WTC11 (cell line): ENCODE measurements around the gene HCRTR1. TPM values are rescaled to one million over a fixed set of nuclear protein-coding genes. Genes with fewer than 3 reads are reported as not detected.

Experiments used
- ATAC-seq: fragments of 200-7000 bp; cut with Tn5 transposase; 2 replicates; pipeline ENCODE4 v1.10.0; 2021; ENCODE audit warnings: mild to moderate bottlenecking, moderate library complexity
- CTCF ChIA-PET: fragments of 300-600 bp; sonication (Branson Sonifier 250); formaldehyde crosslinking; loops from one replicate; lab custom pipeline; 2021; ENCODE audit warnings: antibody characterized with exemption; lab: Charles Lee
- POLR2A ChIA-PET: fragments of 350-600 bp; sonication (Branson Sonifier 250); formaldehyde crosslinking; loops from one replicate; lab custom pipeline; 2021; ENCODE audit warnings: antibody characterized with exemption; lab: Charles Lee
- DNase-seq: peaks from one replicate; pipeline ENCODE4 v3.0.0; 2021; ENCODE audit warnings: low spot score
- H3K27ac Mint-ChIP-seq: 2 replicates; pipeline ENCODE4 v1.8.0; 2021; ENCODE audit warnings: mixed read lengths
- H3K27me3 Mint-ChIP-seq: 2 replicates; pipeline ENCODE4 v1.8.0; 2021; ENCODE audit warnings: low read depth, mild to moderate bottlenecking, moderate library complexity, mixed read lengths
- H3K36me3 Mint-ChIP-seq: 2 replicates; pipeline ENCODE4 v1.8.0; 2021; ENCODE audit warnings: mixed read lengths
- H3K4me1 Mint-ChIP-seq: 2 replicates; pipeline ENCODE4 v1.8.0; 2022; ENCODE audit warnings: mixed read lengths
- H3K4me3 Mint-ChIP-seq: 2 replicates; pipeline ENCODE4 v1.8.0; 2021; ENCODE audit warnings: mild to moderate bottlenecking, moderate library complexity, mixed read lengths
- H3K9me3 Mint-ChIP-seq: 2 replicates; pipeline ENCODE4 v1.8.0; 2021; ENCODE audit warnings: mixed read lengths
- NFYB ChIP-seq: sonication (generic); formaldehyde crosslinking; conservative IDR thresholded peaks from 2 replicates; pipeline ENCODE4 v1.8.0; 2022; ENCODE audit warnings: low read depth, missing genetic modification reagents
- PRRX2 ChIP-seq: fragments of 250-450 bp; sonication (Bioruptor Pico); IDR thresholded peaks from 2 replicates; pipeline ENCODE4 v1.8.0; 2021; ENCODE audit warnings: mild to moderate bottlenecking
- SOX15 ChIP-seq: fragments of 250-450 bp; sonication (Bioruptor Pico); IDR thresholded peaks from 2 replicates; pipeline ENCODE4 v1.9.0; 2021; ENCODE audit warnings: mild to moderate bottlenecking
- SP1 ChIP-seq: sonication (generic); formaldehyde crosslinking; conservative IDR thresholded peaks from 2 replicates; pipeline ENCODE4 v1.8.1; 2022; ENCODE audit warnings: missing genetic modification reagents
- TCF7 ChIP-seq: sonication (generic); formaldehyde crosslinking; IDR thresholded peaks from 2 replicates; pipeline ENCODE4 v1.8.0; 2022; ENCODE audit warnings: mild to moderate bottlenecking, low read depth, missing genetic modification reagents, moderate library complexity
- TEAD4 ChIP-seq: sonication (generic); formaldehyde crosslinking; IDR thresholded peaks from 2 replicates; pipeline ENCODE4 v1.8.0; 2022; ENCODE audit warnings: mild to moderate bottlenecking, missing genetic modification reagents
- TP53 ChIP-seq: sonication (generic); formaldehyde crosslinking; IDR thresholded peaks from 2 replicates; pipeline ENCODE4 v1.8.1; 2023; ENCODE audit warnings: mild to moderate bottlenecking, missing genetic modification reagents
- ZBTB21 ChIP-seq: sonication (generic); formaldehyde crosslinking; IDR thresholded peaks from 2 replicates; pipeline ENCODE4 v1.8.1; 2023; ENCODE audit warnings: mild to moderate bottlenecking, missing genetic modification reagents, borderline replicate concordance
- ZNF121 ChIP-seq: sonication (generic); formaldehyde crosslinking; IDR thresholded peaks from 2 replicates; pipeline ENCODE4 v1.8.0; 2023; ENCODE audit warnings: missing genetic modification reagents
- ZNF138 ChIP-seq: sonication (generic); formaldehyde crosslinking; conservative IDR thresholded peaks from 2 replicates; pipeline ENCODE4 v1.8.1; 2022; ENCODE audit warnings: mild to moderate bottlenecking, moderate library complexity, missing genetic modification reagents
- ZNF317 ChIP-seq: sonication (generic); formaldehyde crosslinking; IDR thresholded peaks from 2 replicates; pipeline ENCODE4 v1.8.1; 2023; ENCODE audit warnings: low read depth, mild to moderate bottlenecking, moderate library complexity, missing genetic modification reagents, borderline replicate concordance
- ZNF671 ChIP-seq: fragments of 250-450 bp; sonication (Bioruptor Pico); IDR thresholded peaks from 2 replicates; pipeline ENCODE4 v1.8.0; 2021; ENCODE audit warnings: mild to moderate bottlenecking
- total RNA-seq: library from RNA; stranded (reverse); gene quantifications from 3 replicates; pipeline ENCODE4 v1.2.3, GENCODE V29; 2021
- TF ChIP-seq, protein P1 (sequence below): sonication (generic); formaldehyde crosslinking; IDR thresholded peaks from 2 replicates; pipeline ENCODE4 v1.8.0; 2023; ENCODE audit warnings: mild to moderate bottlenecking, missing genetic modification reagents
- TF ChIP-seq, protein P2 (sequence below): sonication (generic); formaldehyde crosslinking; IDR thresholded peaks from 2 replicates; pipeline ENCODE4 v1.8.0; 2023; ENCODE audit warnings: missing genetic modification reagents, mild to moderate bottlenecking, borderline replicate concordance
- TF ChIP-seq, protein P3 (sequence below): sonication (generic); formaldehyde crosslinking; conservative IDR thresholded peaks from 2 replicates; pipeline ENCODE4 v1.8.1; 2022; ENCODE audit warnings: mild to moderate bottlenecking, missing genetic modification reagents
- TF ChIP-seq, protein P4 (sequence below): sonication (generic); formaldehyde crosslinking; IDR thresholded peaks from 2 replicates; pipeline ENCODE4 v1.8.0; 2023; ENCODE audit warnings: missing genetic modification reagents
- TF ChIP-seq, protein P5 (sequence below): sonication (generic); formaldehyde crosslinking; IDR thresholded peaks from 2 replicates; pipeline ENCODE4 v1.8.1; 2022; ENCODE audit warnings: mild to moderate bottlenecking, missing genetic modification reagents, moderate library complexity, borderline replicate concordance
- TF ChIP-seq, protein P6 (sequence below): sonication (generic); formaldehyde crosslinking; IDR thresholded peaks from 2 replicates; pipeline ENCODE4 v1.8.0; 2022; ENCODE audit warnings: mild to moderate bottlenecking, missing genetic modification reagents

HCRTR1 gene
- total RNA-seq, 1 experiment from 2014 or later = 0.13 TPM

DNA sequence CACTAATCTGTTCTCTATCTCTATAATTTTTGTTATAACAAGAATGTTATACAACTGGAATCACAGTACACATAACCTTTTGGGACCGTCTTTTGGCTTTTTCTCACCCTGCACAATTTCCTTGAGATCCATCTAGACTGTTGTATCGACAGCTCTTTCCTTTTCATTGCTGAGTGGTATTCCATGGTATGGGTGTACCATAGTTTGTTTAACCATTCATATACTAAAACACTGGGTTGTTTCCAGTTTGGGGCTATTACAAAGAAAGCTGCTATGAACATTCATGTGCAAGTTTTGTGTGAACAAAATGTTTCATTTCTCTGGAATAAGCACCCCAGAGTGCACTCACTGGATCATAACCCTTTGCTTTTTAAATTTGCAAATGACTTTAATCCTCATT is 15.4 kb upstream of the HCRTR1 start (continued):
- TF ChIP-seq, protein P1, sequence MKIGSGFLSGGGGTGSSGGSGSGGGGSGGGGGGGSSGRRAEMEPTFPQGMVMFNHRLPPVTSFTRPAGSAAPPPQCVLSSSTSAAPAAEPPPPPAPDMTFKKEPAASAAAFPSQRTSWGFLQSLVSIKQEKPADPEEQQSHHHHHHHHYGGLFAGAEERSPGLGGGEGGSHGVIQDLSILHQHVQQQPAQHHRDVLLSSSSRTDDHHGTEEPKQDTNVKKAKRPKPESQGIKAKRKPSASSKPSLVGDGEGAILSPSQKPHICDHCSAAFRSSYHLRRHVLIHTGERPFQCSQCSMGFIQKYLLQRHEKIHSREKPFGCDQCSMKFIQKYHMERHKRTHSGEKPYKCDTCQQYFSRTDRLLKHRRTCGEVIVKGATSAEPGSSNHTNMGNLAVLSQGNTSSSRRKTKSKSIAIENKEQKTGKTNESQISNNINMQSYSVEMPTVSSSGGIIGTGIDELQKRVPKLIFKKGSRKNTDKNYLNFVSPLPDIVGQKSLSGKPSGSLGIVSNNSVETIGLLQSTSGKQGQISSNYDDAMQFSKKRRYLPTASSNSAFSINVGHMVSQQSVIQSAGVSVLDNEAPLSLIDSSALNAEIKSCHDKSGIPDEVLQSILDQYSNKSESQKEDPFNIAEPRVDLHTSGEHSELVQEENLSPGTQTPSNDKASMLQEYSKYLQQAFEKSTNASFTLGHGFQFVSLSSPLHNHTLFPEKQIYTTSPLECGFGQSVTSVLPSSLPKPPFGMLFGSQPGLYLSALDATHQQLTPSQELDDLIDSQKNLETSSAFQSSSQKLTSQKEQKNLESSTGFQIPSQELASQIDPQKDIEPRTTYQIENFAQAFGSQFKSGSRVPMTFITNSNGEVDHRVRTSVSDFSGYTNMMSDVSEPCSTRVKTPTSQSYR (CRISPR knock-in tag) = no peak
- TF ChIP-seq TEAD4 (CRISPR knock-in tag) (no peak), SOX15 (CRISPR knock-in tag) (no peak), PRRX2 (CRISPR knock-in tag) (no peak), NFYB (CRISPR knock-in tag) (no peak), TCF7 (CRISPR knock-in tag) (no peak), SP1 (CRISPR knock-in tag) (no peak)
- TF ChIP-seq, protein P2, sequence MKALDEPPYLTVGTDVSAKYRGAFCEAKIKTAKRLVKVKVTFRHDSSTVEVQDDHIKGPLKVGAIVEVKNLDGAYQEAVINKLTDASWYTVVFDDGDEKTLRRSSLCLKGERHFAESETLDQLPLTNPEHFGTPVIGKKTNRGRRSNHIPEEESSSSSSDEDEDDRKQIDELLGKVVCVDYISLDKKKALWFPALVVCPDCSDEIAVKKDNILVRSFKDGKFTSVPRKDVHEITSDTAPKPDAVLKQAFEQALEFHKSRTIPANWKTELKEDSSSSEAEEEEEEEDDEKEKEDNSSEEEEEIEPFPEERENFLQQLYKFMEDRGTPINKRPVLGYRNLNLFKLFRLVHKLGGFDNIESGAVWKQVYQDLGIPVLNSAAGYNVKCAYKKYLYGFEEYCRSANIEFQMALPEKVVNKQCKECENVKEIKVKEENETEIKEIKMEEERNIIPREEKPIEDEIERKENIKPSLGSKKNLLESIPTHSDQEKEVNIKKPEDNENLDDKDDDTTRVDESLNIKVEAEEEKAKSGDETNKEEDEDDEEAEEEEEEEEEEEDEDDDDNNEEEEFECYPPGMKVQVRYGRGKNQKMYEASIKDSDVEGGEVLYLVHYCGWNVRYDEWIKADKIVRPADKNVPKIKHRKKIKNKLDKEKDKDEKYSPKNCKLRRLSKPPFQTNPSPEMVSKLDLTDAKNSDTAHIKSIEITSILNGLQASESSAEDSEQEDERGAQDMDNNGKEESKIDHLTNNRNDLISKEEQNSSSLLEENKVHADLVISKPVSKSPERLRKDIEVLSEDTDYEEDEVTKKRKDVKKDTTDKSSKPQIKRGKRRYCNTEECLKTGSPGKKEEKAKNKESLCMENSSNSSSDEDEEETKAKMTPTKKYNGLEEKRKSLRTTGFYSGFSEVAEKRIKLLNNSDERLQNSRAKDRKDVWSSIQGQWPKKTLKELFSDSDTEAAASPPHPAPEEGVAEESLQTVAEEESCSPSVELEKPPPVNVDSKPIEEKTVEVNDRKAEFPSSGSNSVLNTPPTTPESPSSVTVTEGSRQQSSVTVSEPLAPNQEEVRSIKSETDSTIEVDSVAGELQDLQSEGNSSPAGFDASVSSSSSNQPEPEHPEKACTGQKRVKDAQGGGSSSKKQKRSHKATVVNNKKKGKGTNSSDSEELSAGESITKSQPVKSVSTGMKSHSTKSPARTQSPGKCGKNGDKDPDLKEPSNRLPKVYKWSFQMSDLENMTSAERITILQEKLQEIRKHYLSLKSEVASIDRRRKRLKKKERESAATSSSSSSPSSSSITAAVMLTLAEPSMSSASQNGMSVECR (CRISPR knock-in tag) = no peak
- TF ChIP-seq, protein P3, sequence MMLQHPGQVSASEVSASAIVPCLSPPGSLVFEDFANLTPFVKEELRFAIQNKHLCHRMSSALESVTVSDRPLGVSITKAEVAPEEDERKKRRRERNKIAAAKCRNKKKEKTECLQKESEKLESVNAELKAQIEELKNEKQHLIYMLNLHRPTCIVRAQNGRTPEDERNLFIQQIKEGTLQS = no peak
- TF ChIP-seq, protein P4, sequence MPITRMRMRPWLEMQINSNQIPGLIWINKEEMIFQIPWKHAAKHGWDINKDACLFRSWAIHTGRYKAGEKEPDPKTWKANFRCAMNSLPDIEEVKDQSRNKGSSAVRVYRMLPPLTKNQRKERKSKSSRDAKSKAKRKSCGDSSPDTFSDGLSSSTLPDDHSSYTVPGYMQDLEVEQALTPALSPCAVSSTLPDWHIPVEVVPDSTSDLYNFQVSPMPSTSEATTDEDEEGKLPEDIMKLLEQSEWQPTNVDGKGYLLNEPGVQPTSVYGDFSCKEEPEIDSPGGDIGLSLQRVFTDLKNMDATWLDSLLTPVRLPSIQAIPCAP (CRISPR knock-in tag) = no peak

DNA sequence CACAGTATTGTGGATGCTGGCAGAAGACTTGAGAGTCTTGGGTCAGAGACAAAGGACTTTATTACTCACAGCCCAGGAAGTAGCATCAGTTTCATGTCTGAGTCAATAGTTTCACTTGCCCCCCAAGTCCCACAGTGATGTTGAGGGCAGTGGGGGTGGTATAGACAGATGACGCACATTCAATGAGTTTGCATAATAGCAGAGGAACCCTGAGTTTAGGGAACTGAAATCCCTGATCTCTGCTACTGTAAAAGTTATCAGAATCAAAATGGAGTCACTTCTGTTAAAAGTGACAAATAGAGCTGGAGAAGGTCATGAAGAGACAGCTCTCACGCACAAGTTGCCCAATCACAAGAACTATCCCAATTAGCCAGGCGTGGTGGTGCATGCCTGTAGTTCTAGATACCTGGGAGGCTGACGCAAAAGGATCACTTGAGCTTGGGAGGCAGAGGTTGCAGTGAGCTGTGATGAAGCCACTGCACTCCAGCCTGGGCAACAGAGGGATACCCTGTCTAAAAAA is 11.5 kb upstream of the HCRTR1 start:
- no peak for ATAC-seq
- Mint-ChIP-seq H3K27me3 (no peaks in the 10 kb centered on the region), H3K9me3 (no peaks in the 10 kb centered on the region), H3K4me3 (no peak overlapping the region), H3K36me3 (no peaks in the 10 kb centered on the region), H3K4me1 (0 out of 2 replicates have a peak, but pooled peaks cover 3% of the 10 kb centered on the region), H3K27ac (no peak overlapping the region)
- no peak for DNase-seq
- ChIA-PET POLR2A (interaction anchor here (2.2 kb wide), 1 partner anchor 13 kb away, joined by 6 read pairs; no protein-coding TSS in a partner anchor), CTCF (interaction anchor here (1.1 kb wide), 1 partner anchor 15 kb away, joined by 3 read pairs; no protein-coding TSS in a partner anchor)
- TF ChIP-seq ZNF138 (CRISPR knock-in tag) (no peak), ZNF671 (CRISPR knock-in tag) (no peak), TP53 (CRISPR knock-in tag) (no peak), ZNF121 (no peak), ZNF317 (CRISPR knock-in tag) (no peak), ZBTB21 (CRISPR knock-in tag) (no peak)
- TF ChIP-seq, protein P2 (CRISPR knock-in tag) = no peak
- TF ChIP-seq, protein P5, sequence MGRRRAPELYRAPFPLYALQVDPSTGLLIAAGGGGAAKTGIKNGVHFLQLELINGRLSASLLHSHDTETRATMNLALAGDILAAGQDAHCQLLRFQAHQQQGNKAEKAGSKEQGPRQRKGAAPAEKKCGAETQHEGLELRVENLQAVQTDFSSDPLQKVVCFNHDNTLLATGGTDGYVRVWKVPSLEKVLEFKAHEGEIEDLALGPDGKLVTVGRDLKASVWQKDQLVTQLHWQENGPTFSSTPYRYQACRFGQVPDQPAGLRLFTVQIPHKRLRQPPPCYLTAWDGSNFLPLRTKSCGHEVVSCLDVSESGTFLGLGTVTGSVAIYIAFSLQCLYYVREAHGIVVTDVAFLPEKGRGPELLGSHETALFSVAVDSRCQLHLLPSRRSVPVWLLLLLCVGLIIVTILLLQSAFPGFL (CRISPR knock-in tag) = no peak
- TF ChIP-seq, protein P6, sequence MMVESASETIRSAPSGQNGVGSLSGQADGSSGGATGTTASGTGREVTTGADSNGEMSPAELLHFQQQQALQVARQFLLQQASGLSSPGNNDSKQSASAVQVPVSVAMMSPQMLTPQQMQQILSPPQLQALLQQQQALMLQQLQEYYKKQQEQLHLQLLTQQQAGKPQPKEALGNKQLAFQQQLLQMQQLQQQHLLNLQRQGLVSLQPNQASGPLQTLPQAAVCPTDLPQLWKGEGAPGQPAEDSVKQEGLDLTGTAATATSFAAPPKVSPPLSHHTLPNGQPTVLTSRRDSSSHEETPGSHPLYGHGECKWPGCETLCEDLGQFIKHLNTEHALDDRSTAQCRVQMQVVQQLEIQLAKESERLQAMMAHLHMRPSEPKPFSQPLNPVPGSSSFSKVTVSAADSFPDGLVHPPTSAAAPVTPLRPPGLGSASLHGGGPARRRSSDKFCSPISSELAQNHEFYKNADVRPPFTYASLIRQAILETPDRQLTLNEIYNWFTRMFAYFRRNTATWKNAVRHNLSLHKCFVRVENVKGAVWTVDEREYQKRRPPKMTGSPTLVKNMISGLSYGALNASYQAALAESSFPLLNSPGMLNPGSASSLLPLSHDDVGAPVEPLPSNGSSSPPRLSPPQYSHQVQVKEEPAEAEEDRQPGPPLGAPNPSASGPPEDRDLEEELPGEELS (CRISPR knock-in tag) = no peak
